BLaER1 treated with 17β-estradiol and CSF1 and Interleukin-3, amounts not matched to agents 10 nM and 100 nM (cell line): ENCODE data around the gene RBM24.
A peak's percentile ranks its signal among the peaks of the same experiment; 100 is the strongest.

Experiments used
- H3K27ac ChIP-seq, 11 experiments: shearing (Covaris generic); formaldehyde crosslinking; 2 replicates each; pipeline ENCODE4 v1.8.1; 2022
- H3K27me3 ChIP-seq, 11 experiments: shearing (Covaris generic); formaldehyde crosslinking; 2 replicates each; pipeline ENCODE4 v1.8.1; 2022
- H3K36me3 ChIP-seq, 11 experiments: shearing (Covaris generic); formaldehyde crosslinking; 2 replicates each; pipeline ENCODE4 v1.8.1; 2022
- H3K4me1 ChIP-seq, 10 experiments: shearing (Covaris generic); formaldehyde crosslinking; 2 replicates each; pipeline ENCODE4 v1.8.1; 2022
- H3K4me2 ChIP-seq, 11 experiments: shearing (Covaris generic); formaldehyde crosslinking; 2 replicates each; pipeline ENCODE4 v1.8.1; 2022
- H3K4me3 ChIP-seq, 10 experiments: shearing (Covaris generic); formaldehyde crosslinking; 2 replicates each; pipeline ENCODE4 v1.8.1; 2022
- H3K9ac ChIP-seq, 11 experiments: shearing (Covaris generic); formaldehyde crosslinking; 2 replicates each; pipeline ENCODE4 v1.8.1; 2022
- H3K9me3 ChIP-seq, 11 experiments: shearing (Covaris generic); formaldehyde crosslinking; replicated peaks in 1 of 11; 2 replicates each; pipeline ENCODE4 v1.8.1; 2022
- H4K20me1 ChIP-seq, 11 experiments: shearing (Covaris generic); formaldehyde crosslinking; 2 replicates each; pipeline ENCODE4 v1.8.1; 2022
- Cebpa-rat ChIP-seq, 11 experiments: shearing (Covaris generic); IDR thresholded peaks; 2 replicates each; pipeline ENCODE4 v1.8.1; 2022

RBM24 gene

GRCh38 chr6:17281100-17281496 is at the start of gene RBM24:
RBM24 (plus strand) TSS chr6:17281361; CDS start chr6:17281582, 221 bp downstream.
- peaks cover 44 to 63% (median 55%) of the 10 kb centered on the region in 11 experiments for H3K27me3 ChIP-seq
- peak within 1 kb of the TSS; percentile 57 to 82 (median 70) for H3K4me3 ChIP-seq
- peak within 1 kb of the TSS in 9 of 11 experiments; percentile 54 to 77 (median 68); a peak in 18 of 22 replicates for H3K27ac ChIP-seq
- peak within 1 kb of the TSS; percentile 72 to 83 (median 78) for H3K9ac ChIP-seq
- peaks cover 0 to 17% (median 12%) of the 10 kb centered on the region in 10 experiments; a peak in 12 of 20 replicates for H3K4me1 ChIP-seq
- no peaks in the 10 kb centered on the region for H4K20me1 ChIP-seq
- no peak for TF ChIP-seq Cebpa-rat (IDR thresholded peaks at IDR 0.05)
- H3K9me3 ChIP-seq: peaks cover 0 to 10% (median 5%) of the 10 kb centered on the region in 11 experiments; a peak in 8 of 22 replicates
- peaks cover 0 to 15% (median 0%) of the 10 kb centered on the region in 11 experiments; a peak in 1 of 22 replicates for H3K36me3 ChIP-seq
- H3K4me2 ChIP-seq: peak within 1 kb of the TSS; percentile 81 to 98 (median 93)

GRCh38 chr6:17233531-17233930 is 47.6 kb upstream of the RBM24 start:
- no peaks in the 10 kb centered on the region for H3K27me3 ChIP-seq
- no peaks in the 10 kb centered on the region for H4K20me1 ChIP-seq
- no peaks in the 10 kb centered on the region for H3K4me1 ChIP-seq
- no peak overlapping the region for H3K4me3 ChIP-seq
- H3K9me3 ChIP-seq: peaks cover 0 to 7% (median 0%) of the 10 kb centered on the region in 11 experiments; a peak in 4 of 22 replicates
- no peak overlapping the region for H3K4me2 ChIP-seq
- TF ChIP-seq Cebpa-rat (IDR thresholded peaks at IDR 0.05): no peak
- H3K27ac ChIP-seq: no peak overlapping the region
- no peak overlapping the region for H3K9ac ChIP-seq
- H3K36me3 ChIP-seq: no peaks in the 10 kb centered on the region

DNA sequence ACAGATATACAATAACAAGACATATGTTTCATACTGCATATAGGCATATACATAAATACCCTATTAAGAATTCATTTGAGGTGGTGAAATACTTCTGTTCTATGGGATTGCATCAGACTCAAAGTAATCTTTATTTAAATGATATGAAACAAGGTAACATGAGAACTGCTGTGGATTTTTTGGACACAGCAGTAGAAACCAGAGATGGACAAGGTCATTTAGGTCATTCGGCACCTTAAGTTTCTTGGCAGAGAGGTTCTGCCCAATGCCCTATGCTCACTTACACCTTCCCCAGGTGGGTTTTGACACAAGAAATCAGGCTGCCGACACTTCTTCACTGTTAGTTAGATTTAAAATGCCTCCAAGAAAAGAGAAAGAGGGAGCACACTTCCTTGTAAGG is 43.9 kb upstream of the RBM24 start:
- Histone ChIP-seq H4K20me1 (no peaks in the 10 kb centered on the region), H3K27me3 (no peaks in the 10 kb centered on the region), H3K27ac (no peak overlapping the region), H3K36me3 (no peaks in the 10 kb centered on the region), H3K4me3 (no peak overlapping the region), H3K4me2 (no peak overlapping the region), H3K9ac (no peak overlapping the region), H3K4me1 (no peaks in the 10 kb centered on the region), H3K9me3 (peaks cover 7 to 28% (median 16%) of the 10 kb centered on the region in 11 experiments; a peak in 18 of 22 replicates)
- TF ChIP-seq Cebpa-rat (IDR thresholded peaks at IDR 0.05): no peak

DNA sequence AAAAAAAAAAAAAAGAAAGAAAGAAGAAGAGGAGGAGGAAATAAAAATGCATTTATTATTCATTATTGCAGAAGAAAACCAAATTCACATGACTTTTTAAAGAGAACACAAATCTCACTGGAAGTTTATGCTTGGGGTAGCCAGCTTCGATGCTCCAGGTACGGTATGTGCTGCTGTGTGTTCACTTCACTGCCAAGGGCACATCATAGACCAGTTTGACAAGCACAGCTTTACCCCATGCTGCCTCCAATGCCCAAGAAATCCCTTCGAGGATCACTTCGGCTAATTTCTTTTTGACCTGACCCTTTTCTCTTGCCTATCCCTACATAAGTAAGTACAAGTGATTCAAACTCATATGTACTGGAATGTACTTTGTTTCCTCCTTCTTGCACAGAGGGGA is 41.9 kb upstream of the RBM24 start:
- no peak overlapping the region for H3K9ac ChIP-seq
- no peaks in the 10 kb centered on the region for H3K27me3 ChIP-seq
- H3K36me3 ChIP-seq: no peaks in the 10 kb centered on the region
- H3K9me3 ChIP-seq: peaks cover 7 to 24% (median 16%) of the 10 kb centered on the region in 11 experiments; a peak in 18 of 22 replicates
- H4K20me1 ChIP-seq: no peaks in the 10 kb centered on the region
- no peaks in the 10 kb centered on the region for H3K4me1 ChIP-seq
- TF ChIP-seq Cebpa-rat (IDR thresholded peaks at IDR 0.05): no peak
- H3K4me2 ChIP-seq: no peak overlapping the region
- H3K4me3 ChIP-seq: no peak overlapping the region
- no peak overlapping the region for H3K27ac ChIP-seq

- Histone ChIP-seq H4K20me1 (no peaks in the 10 kb centered on the region), H3K36me3 (no peaks in the 10 kb centered on the region), H3K4me1 (no peaks in the 10 kb centered on the region), H3K27ac (no peak overlapping the region), H3K9me3 (peaks cover 7 to 24% (median 16%) of the 10 kb centered on the region in 11 experiments; a peak in 20 of 22 replicates), H3K27me3 (no peaks in the 10 kb centered on the region), H3K4me2 (no peak overlapping the region), H3K9ac (no peak overlapping the region), H3K4me3 (no peak overlapping the region)
- no peak for TF ChIP-seq Cebpa-rat (IDR thresholded peaks at IDR 0.05)
Measured at GRCh38 chr6:17240803-17241500, 40.2 kb upstream of the RBM24 start.

- no peak for TF ChIP-seq Cebpa-rat (IDR thresholded peaks at IDR 0.05)
- H3K4me3 ChIP-seq: no peak overlapping the region
- no peaks in the 10 kb centered on the region for H3K27me3 ChIP-seq
- H3K4me1 ChIP-seq: no peaks in the 10 kb centered on the region
- no peak overlapping the region for H3K4me2 ChIP-seq
- no peak overlapping the region for H3K9ac ChIP-seq
- no peaks in the 10 kb centered on the region for H4K20me1 ChIP-seq
- peaks cover 7 to 30% (median 19%) of the 10 kb centered on the region in 11 experiments; a peak in 20 of 22 replicates for H3K9me3 ChIP-seq
- no peaks in the 10 kb centered on the region for H3K36me3 ChIP-seq
- no peak overlapping the region for H3K27ac ChIP-seq
Measured at GRCh38 chr6:17242087-17242486, 39.1 kb upstream of the RBM24 start.

GRCh38 chr6:17250237-17250636 is 30.9 kb upstream of the RBM24 start:
- TF ChIP-seq Cebpa-rat (IDR thresholded peaks at IDR 0.05): no peak
- H3K9ac ChIP-seq: no peak overlapping the region
- no peaks in the 10 kb centered on the region for H3K36me3 ChIP-seq
- no peaks in the 10 kb centered on the region for H4K20me1 ChIP-seq
- no peak overlapping the region for H3K4me3 ChIP-seq
- no peaks in the 10 kb centered on the region for H3K4me1 ChIP-seq
- H3K27me3 ChIP-seq: no peaks in the 10 kb centered on the region
- no peak overlapping the region for H3K27ac ChIP-seq
- H3K4me2 ChIP-seq: no peak overlapping the region
- H3K9me3 ChIP-seq: peaks cover 0 to 9% (median 0%) of the 10 kb centered on the region in 11 experiments; a peak in 4 of 22 replicates

- Histone ChIP-seq H3K27me3 (no peaks in the 10 kb centered on the region), H3K9me3 (no peaks in the 10 kb centered on the region; a peak in 1 of 22 replicates), H3K4me3 (no peak overlapping the region), H3K9ac (no peak overlapping the region), H4K20me1 (no peaks in the 10 kb centered on the region), H3K4me1 (no peaks in the 10 kb centered on the region), H3K27ac (no peak overlapping the region), H3K4me2 (no peak overlapping the region), H3K36me3 (no peaks in the 10 kb centered on the region)
- no peak for TF ChIP-seq Cebpa-rat (IDR thresholded peaks at IDR 0.05)
Measured at GRCh38 chr6:17251953-17252352, 29.2 kb upstream of the RBM24 start.

- peaks cover 0 to 5% (median 0%) of the 10 kb centered on the region in 10 experiments; a peak in 4 of 20 replicates for H3K4me1 ChIP-seq
- TF ChIP-seq Cebpa-rat (IDR thresholded peaks at IDR 0.05): no peak
- H3K27me3 ChIP-seq: no peaks in the 10 kb centered on the region
Measured at GRCh38 chr6:17258749-17259148, 22.4 kb upstream of the RBM24 start.

GRCh38 chr6:17265570-17265969 is 15.6 kb upstream of the RBM24 start:
- H3K27me3 ChIP-seq: no peaks in the 10 kb centered on the region
- peaks cover 0 to 5% (median 0%) of the 10 kb centered on the region in 11 experiments; a peak in 3 of 22 replicates for H3K9me3 ChIP-seq
- no peaks in the 10 kb centered on the region for H3K4me1 ChIP-seq
- H3K4me2 ChIP-seq: no peak overlapping the region
- H3K4me3 ChIP-seq: no peak overlapping the region
- no peak overlapping the region for H3K9ac ChIP-seq
- no peak overlapping the region for H3K27ac ChIP-seq
- H3K36me3 ChIP-seq: no peaks in the 10 kb centered on the region
- TF ChIP-seq Cebpa-rat (IDR thresholded peaks at IDR 0.05): no peak
- H4K20me1 ChIP-seq: no peaks in the 10 kb centered on the region

More at GRCh38 chr6:17258749-17259148, 22.4 kb upstream of the RBM24 start:
- Histone ChIP-seq H4K20me1 (no peaks in the 10 kb centered on the region), H3K9me3 (no peaks in the 10 kb centered on the region), H3K4me3 (no peak overlapping the region), H3K4me2 (no peak overlapping the region), H3K36me3 (no peaks in the 10 kb centered on the region), H3K9ac (no peak overlapping the region), H3K27ac (no peak overlapping the region)
